ENCODE results near the gene PLOD3.
"Not testable (repeated sequence)": the region's sequence is repeated elsewhere in the genome, so short reads cannot be mapped to it uniquely, and the experiment has no call there.

Gene PLOD3

GRCh38 chr7:101217388-101218235, at the start of gene PLOD3, which contains the start of gene ZNHIT1:
TSS of gene PLOD3 (minus strand) at chr7:101217581. CDS start at chr7:101217274, 307 bp downstream.
TSS of gene ZNHIT1 (plus strand) at chr7:101218165. CDS start at chr7:101218196, 31 bp downstream.
- DNase-seq (ENCODE audit: low spot score), result peak; percentile 100

DNA sequence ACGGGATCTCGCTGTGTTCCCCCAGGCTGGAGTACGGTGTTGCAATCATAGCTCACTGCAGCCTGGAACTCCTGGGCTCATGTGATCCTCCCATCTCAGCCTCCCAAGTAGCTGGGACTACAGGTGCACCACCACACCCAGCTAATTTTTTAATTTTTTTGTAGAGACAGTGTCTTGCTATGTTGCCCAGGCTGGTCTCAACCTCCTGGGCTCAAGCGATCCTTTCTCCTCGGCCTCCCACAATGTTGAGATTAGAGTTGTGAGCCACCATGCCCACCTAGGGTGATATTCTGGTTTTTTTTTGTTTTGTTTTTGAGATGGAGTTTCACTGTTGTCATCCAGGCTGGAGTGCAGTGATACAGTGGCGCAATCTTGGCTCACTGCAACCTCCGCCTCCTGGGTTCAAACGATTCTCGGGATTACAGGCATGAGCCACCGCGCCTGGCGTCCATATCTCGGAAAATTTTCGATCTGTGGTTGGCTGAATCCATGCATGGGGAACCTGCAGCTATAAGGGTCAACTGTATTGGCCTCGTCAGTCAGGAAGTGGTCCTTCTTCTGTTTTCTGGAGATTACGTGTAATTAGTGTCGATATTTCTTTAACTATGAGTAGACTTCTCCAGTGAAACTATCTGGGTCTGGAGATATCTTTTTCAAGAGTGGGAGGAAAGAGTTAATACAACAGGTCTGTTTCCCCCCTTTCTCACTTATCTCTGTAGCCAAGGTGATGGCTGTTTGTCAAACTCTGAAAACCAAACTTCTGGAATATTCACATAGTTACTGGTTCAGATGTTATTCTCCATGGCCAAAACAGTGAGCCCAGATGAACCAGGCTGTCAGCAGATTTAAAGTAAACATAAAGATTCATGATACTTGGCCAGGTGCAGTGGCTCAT, 48.5 kb upstream of the PLOD3 start:
- no peak for DNase-seq (ENCODE audit: low spot score)

DNA sequence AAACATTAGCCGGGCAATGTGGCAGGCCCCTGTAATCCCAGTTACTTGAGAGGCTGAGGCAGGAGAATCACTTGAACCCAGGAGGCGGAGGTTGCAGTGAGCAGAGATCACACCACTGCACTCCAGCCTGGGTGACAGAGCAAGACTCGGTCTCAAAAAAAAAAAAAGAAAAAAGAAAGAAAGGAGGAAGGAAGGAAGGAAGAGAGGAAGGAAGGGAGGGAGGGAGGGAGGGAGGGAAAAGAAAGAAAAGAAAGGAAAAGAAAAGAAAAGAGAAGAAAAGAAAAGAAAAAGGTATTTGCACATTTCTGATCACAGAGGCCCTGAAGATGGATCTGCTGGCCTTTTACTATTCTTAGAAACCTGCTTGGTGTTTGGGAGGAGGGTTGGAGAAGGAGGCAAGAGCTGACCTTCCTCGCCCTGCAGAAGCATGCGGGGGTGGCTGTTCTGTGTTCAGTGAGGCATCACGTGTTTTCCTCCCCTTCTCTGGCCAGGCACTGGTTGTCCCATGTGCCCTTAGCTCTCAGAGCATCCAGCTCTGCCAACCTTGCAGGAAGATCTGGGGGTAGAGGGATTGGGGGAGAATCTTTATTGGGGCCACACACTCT, 46.8 kb upstream of the PLOD3 start:
- DNase-seq (ENCODE audit: low spot score), result not testable (repeated sequence)

- DNase-seq (ENCODE audit: low spot score), result no peak
Measured at GRCh38 chr7:101258243-101258731, 40.9 kb upstream of the PLOD3 start.

DNA sequence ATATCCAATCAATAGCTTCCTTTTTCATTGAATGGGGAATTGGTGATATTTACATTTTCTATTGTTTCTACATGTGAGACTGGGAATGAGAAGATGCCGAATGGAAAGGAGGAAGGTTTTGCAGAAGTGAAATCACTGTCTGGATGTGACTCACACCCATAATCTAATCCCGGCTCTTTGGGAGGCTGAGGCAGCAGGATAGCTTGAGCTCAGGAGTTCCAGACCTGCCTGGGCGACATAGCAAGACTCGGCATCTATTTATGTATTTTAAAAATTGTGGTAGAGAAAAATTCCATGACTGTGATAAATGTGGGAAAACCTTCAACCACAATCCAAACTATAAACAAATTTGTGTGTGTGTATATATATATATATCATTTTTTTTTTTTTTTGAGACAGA, 38.4 kb upstream of the PLOD3 start:
- no peak for DNase-seq (ENCODE audit: low spot score)

- DNase-seq (ENCODE audit: low spot score), result not testable (repeated sequence)
Measured at GRCh38 chr7:101253199-101253598, 35.8 kb upstream of the PLOD3 start.

GRCh38 chr7:101251871-101252659, 34.7 kb upstream of the PLOD3 start:
- DNase-seq (ENCODE audit: low spot score), result peak; percentile 100

DNA sequence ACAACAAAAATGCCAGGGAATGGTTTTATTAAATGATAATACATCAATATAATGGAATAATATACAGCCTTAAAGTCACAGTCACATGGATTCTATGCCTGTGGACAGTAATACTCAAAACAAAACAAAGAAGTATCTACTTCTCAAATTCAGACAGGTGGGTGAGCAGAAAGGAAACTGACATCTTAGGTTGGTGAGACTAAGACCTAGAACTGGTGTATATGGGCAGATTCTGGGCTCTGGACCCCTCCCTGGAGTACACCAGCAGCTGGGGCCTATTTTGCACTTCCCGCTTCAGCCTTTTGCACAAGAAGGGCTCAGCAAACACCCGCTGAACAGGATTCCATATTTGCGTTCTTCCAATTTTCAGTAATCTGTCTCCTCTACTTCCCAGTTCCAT, 32.9 kb upstream of the PLOD3 start:
- no peak for DNase-seq (ENCODE audit: low spot score)

- no peak for DNase-seq (ENCODE audit: low spot score)
Measured at GRCh38 chr7:101248276-101248675, 30.9 kb upstream of the PLOD3 start.

DNA sequence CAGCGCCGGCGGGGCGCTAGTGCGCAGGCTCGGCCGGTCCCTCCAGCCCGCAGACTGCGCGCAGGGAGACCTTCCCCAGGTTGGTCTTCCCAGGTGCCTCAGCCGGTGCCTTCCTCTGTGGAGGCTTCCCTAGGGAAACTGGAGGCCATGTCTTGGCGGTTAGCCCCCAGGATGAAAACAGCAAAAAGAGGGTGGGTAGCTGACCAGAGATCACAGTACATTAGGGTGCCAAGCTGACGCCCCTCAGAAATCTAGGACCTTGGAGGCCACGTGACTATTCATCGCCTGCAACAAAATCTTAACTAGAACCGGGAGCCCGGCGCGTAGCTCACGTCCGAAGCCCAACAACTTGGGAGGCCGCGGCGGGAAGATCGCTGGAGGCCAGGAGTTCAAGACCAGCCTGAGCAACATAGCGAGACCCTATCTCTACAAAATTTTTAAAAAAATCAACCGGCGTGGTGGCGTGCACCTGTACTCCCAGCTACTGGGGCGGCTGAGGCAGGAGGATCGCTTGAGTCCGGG, 27.8 kb upstream of the PLOD3 start:
- no peak for DNase-seq (ENCODE audit: low spot score)

GRCh38 chr7:101244375-101245146, 27.2 kb upstream of the PLOD3 start, which contains the start of gene FIS1:
TSS of gene FIS1 (minus strand) at chr7:101245081. CDS start at chr7:101245004, 77 bp downstream.
- peak; percentile 100 for DNase-seq (ENCODE audit: low spot score)

GRCh38 chr7:101243646-101244374, 26.4 kb upstream of the PLOD3 start:
- no peak for DNase-seq (ENCODE audit: low spot score)

GRCh38 chr7:101241443-101242349, 24.3 kb upstream of the PLOD3 start:
- DNase-seq (ENCODE audit: low spot score), result no peak

DNA sequence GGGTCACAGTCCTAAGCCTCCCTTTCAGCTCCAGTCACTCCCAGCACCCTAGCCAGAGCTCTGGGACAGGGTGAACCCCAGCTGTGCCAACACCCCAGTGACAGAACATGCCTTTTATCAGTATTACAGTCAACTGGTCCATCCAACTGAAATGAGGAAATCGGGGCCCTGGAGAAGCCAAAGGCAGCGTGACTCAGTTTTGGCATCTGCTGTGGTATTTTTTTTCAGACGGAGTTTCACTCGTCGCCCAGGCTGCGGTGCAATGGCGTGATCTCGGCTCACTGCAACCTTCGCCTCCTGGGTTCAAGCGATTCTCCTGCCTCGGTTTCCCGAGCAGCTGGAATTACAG, 23.6 kb upstream of the PLOD3 start:
- DNase-seq (ENCODE audit: low spot score), result no peak

GRCh38 chr7:101240226-101241014, 23.0 kb upstream of the PLOD3 start:
- no peak for DNase-seq (ENCODE audit: low spot score)

GRCh38 chr7:101239951-101240220, 22.5 kb upstream of the PLOD3 start:
- no peak for DNase-seq (ENCODE audit: low spot score)

GRCh38 chr7:101239191-101239950, 22.0 kb upstream of the PLOD3 start:
- no peak for DNase-seq (ENCODE audit: low spot score)

Data from LoVo (cell line).